Peyer's patch (tissue), 4 donors: ENCODE results near the gene EIF4B.

Source experiments
- CTCF ChIP-seq, 6 experiments: fragments of 450-650 bp in 4 of 6; fragments of 200-600 bp in 2 of 6; sonication (generic) in 1 of 6; IDR thresholded peaks; one replicate each; pipeline ENCODE4 v1.5.1; 2017 to 2019; ENCODE audit warnings: antibody characterized with exemption in 6 of 6, mild to moderate bottlenecking in 3 of 6, moderate library complexity in 1 of 6
- POLR2A ChIP-seq, 2 donors: fragments of 450-650 bp; IDR thresholded peaks; one replicate each; pipeline ENCODE4 v1.5.1; 2017; ENCODE audit warnings: antibody characterized with exemption in 2 of 2, mild to moderate bottlenecking in 2 of 2, moderate library complexity in 2 of 2

- TF ChIP-seq CTCF (IDR thresholded peaks at IDR 0.05) (no peak), POLR2A (IDR thresholded peaks at IDR 0.05) (no peak)
Observed at GRCh38 chr12:53011889-53012288, 5.6 kb downstream of the EIF4B start.
